Small intestine (tissue), 7 donors: ENCODE data around the gene COQ10A. TPM values are rescaled to one million over a fixed set of nuclear protein-coding genes. Genes with fewer than 3 reads are reported as not detected.

Experiments used
- DNase-seq, 2 donors: peaks; one replicate each; pipeline versions ENCODE4 v3.0.0 to v3.0.0-alpha.2; 2013
- FAIRE-seq: peaks from 2 replicates; lab custom pipeline; 2012; peaks lifted over from hg19 to GRCh38; lab: Jason Lieb, UNC
- H3K27ac ChIP-seq, 3 donors: one replicate each; pipeline ENCODE4 v1.5.1; 2013; ENCODE audit warnings: low read length in 2 of 3, mild to moderate bottlenecking in 2 of 3, control low read depth in 1 of 3, inconsistent platforms in 1 of 3, low read depth in 1 of 3, moderate library complexity in 1 of 3
- H3K27me3 ChIP-seq, 3 donors: one replicate each; pipeline ENCODE4 v1.6.1; 2013; ENCODE audit warnings: low read length in 3 of 3, inconsistent platforms in 1 of 3; ENCODE audit not compliant: control insufficient read depth in 3 of 3, insufficient read depth in 3 of 3
- H3K36me3 ChIP-seq, 3 donors: one replicate each; pipeline ENCODE4 v1.6.1; 2013; ENCODE audit warnings: low read length in 3 of 3, inconsistent platforms in 1 of 3, low read depth in 1 of 3, mild to moderate bottlenecking in 1 of 3, moderate library complexity in 1 of 3; ENCODE audit not compliant: control insufficient read depth in 3 of 3, insufficient read depth in 2 of 3
- H3K4me1 ChIP-seq, 3 donors: one replicate each; pipeline ENCODE4 v1.6.1; 2013; ENCODE audit warnings: low read length in 2 of 3, inconsistent platforms in 1 of 3, low read depth in 1 of 3, mild to moderate bottlenecking in 1 of 3, moderate library complexity in 1 of 3; ENCODE audit not compliant: control insufficient read depth in 3 of 3, insufficient read depth in 2 of 3
- H3K4me3 ChIP-seq, 3 donors: one replicate each; pipeline ENCODE4 v1.5.1; 2013; ENCODE audit warnings: low read length in 3 of 3, control low read depth in 1 of 3, inconsistent platforms in 1 of 3, low read depth in 1 of 3, mild to moderate bottlenecking in 1 of 3, moderate library complexity in 1 of 3
- H3K9me3 ChIP-seq, 2 donors: one replicate each; pipeline ENCODE4 v1.6.1; 2013; ENCODE audit warnings: low read depth in 1 of 2, low read length in 1 of 2; ENCODE audit not compliant: control insufficient read depth in 2 of 2, insufficient read depth in 1 of 2
- WGBS, 3 donors: extraction: QIAGEN DNeasy Blood & Tissue Kit; methylation state at CpG; one replicate each; pipeline ENCODE4 v1.1.7; 2013; 5-methylcytosine and 5-hydroxymethylcytosine counted together
- polyA plus RNA-seq, 4 donors: library from polyadenylated mRNA; stranded (reverse) in 3 of 4; unstranded in 1 of 4; fragments of 200-250 nt in 3 of 4; fragments of 120-200 nt in 1 of 4; gene quantifications; one replicate each; pipeline versions ENCODE4 v1.2.1 to v1.2.3, GENCODE V29; 2013
- donor health status: healthy with polysubstance abuse.
- donor health status: control.
- donor health status: control.
- donor health status: Bipolar disorder and iron deficiency.
- donor health status: healthy.

Gene COQ10A
- polyA plus RNA-seq, 4 donors = 5.4 to 10.5 (median 8.0) TPM

- no peaks in the 10 kb centered on the region for H3K9me3 ChIP-seq
- H3K27me3 ChIP-seq = no peaks in the 10 kb centered on the region
- peaks cover 0 to 21% (median 3%) of the 10 kb centered on the region in 3 donors for H3K36me3 ChIP-seq
- FAIRE-seq (no peak), DNase-seq (peak; percentile 99)
- peak within 1 kb of the TSS; percentile 16 to 97 (median 80) for H3K27ac ChIP-seq
- peak within 1 kb of the TSS; percentile 45 to 74 (median 60) for H3K4me3 ChIP-seq
- 0 to 1% (median 1%) methylated on average over 40 to 41 of the region's 41 CpGs for WGBS, 3 donors
- peaks cover 3 to 43% (median 7%) of the 10 kb centered on the region in 3 donors for H3K4me1 ChIP-seq
Measured at GRCh38 chr12:56224102-56224701, 42.5 kb upstream of the COQ10A start, which contains the start of gene NABP2. NABP2 (plus strand) TSS chr12:56224342; CDS start chr12:56224857, 515 bp downstream.

- Histone ChIP-seq H3K4me3 (peak overlapping the region; percentile 45 to 74 (median 60)), H3K9me3 (no peaks in the 10 kb centered on the region), H3K27ac (peak overlapping the region in 1 of 3 donors; percentile 68), H3K36me3 (peaks cover 0 to 18% (median 3%) of the 10 kb centered on the region in 3 donors), H3K4me1 (peaks cover 3 to 50% (median 7%) of the 10 kb centered on the region in 3 donors), H3K27me3 (no peaks in the 10 kb centered on the region)
- DNase-seq (no peak), FAIRE-seq (no peak)
- 33 to 60% (median 35%) methylated on average over 11 of the region's 11 CpGs for WGBS, 3 donors
Measured at GRCh38 chr12:56224954-56225353, 41.8 kb upstream of the COQ10A start.

DNA sequence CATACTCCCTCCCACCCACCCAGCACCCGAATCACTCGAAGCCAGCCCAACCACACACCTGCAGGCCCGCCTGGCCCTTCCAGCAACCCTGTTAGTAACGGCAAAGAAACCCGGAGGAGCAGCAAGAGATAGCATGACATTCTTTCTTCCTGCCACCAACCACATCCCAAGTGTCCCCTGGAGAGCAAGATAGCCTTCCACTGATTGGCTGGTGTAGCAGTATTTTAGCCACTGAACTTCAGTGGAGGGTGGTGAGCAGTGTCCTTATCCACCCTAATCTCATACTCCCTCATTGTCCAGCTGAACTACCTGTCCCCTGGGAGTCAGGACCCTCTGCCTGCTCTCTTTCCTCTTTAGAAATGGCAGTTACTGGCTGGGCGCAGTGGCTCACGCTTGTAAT is 37.7 kb upstream of the COQ10A start:
- 88 to 90% (median 88%) methylated on average over 7 of the region's 7 CpGs for WGBS, 3 donors
- H3K27me3 ChIP-seq = no peaks in the 10 kb centered on the region
- no peak overlapping the region for H3K4me3 ChIP-seq
- H3K36me3 ChIP-seq = peaks cover 0 to 24% (median 3%) of the 10 kb centered on the region in 3 donors
- FAIRE-seq = no peak
- no peaks in the 10 kb centered on the region for H3K9me3 ChIP-seq
- no peak for DNase-seq
- peaks cover 0 to 31% (median 3%) of the 10 kb centered on the region in 3 donors for H3K4me1 ChIP-seq
- peak overlapping the region in 1 of 3 donors; percentile 91 for H3K27ac ChIP-seq

DNA sequence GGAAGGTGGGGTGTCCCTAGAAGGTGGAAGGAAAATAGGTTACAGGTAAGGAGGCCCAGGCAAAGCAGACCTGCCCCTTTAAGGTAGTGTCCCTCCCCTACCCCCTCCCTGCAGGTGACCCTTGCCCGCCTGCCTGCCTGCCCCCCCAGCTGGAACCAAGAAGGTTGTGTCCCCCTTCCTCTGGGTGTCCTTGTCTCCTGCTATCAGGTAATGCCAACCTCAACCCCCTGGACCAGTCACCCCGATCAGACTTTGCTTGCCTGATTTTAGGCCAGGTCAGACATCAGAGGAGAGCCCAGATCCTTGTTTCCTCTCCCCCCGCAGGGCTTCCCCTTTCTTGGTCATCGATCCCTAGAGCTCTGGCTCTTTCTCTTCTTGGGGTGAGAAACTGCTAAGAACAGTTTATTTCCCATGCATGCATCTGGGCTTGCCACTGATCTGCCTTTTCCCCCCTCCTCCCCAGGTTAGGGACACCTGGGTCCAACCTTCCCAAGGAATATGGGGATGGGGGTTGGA is 36.8 kb upstream of the COQ10A start, which contains the start of gene SLC39A5:
Gene SLC39A5, plus strand, starts transcription at position 136 of the 516 bp plus-strand sequence. CDS start 1,224 bp downstream, outside the sequence.
- FAIRE-seq (no peak), DNase-seq (peak; percentile 73 to 75)
- H3K9me3 ChIP-seq = no peaks in the 10 kb centered on the region
- peak within 1 kb of the TSS; percentile 89 to 91 (median 91) for H3K27ac ChIP-seq
- 18 to 57% (median 19%) methylated on average over 4 of the region's 4 CpGs for WGBS, 3 donors
- H3K4me3 ChIP-seq = peak within 1 kb of the TSS in 2 of 3 donors; percentile 65 to 70
- H3K36me3 ChIP-seq = peaks cover 0 to 30% (median 3%) of the 10 kb centered on the region in 3 donors
- no peaks in the 10 kb centered on the region for H3K27me3 ChIP-seq
- peaks cover 0 to 28% (median under 1%) of the 10 kb centered on the region in 3 donors for H3K4me1 ChIP-seq

DNA sequence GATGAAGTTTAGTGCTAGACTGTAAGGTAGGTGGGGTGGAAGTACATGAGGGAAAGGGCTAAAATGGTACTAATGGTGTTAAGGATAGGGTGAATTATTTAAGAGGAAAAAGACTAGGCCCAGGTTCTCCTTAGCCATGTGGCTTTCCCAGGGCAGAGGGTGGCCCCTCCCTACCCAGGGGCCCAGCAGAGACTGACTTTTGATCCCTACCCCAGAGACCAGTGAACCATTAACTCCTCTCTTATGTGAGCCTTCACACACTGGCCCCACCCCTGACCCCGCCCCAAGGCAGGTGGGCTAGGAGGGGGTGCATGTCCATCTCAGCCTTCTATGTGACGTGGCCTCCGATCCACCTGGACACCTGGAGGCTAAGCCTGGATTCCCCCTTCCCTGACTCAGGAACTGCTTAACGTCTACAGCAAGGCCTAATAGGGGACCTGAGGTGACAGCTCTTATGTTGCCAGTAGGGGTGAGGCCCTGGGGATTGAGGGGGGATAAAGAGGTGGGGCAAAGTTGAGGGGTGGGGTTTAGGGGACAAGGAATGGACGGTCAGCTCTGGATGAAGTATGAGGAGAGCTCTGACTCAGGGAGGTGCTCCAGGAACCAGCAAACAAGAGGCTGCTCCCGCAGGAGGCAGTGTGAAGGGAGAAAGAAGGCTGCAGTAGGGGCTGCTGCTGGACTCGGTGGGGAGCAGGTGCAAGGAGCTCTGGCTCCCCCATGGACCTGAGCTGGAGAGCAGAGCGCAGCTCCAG is 36.1 kb upstream of the COQ10A start:
- peaks cover 0 to 25% (median 0%) of the 10 kb centered on the region in 3 donors for H3K4me1 ChIP-seq
- H3K36me3 ChIP-seq = peaks cover 0 to 32% (median 3%) of the 10 kb centered on the region in 3 donors
- DNase-seq = peak; percentile 96 to 97
- no peaks in the 10 kb centered on the region for H3K9me3 ChIP-seq
- H3K27ac ChIP-seq = peak overlapping the region; percentile 89 to 91 (median 91)
- H3K27me3 ChIP-seq = no peaks in the 10 kb centered on the region
- WGBS, 3 donors = 14 to 54% (median 34%) methylated on average over 8 of the region's 8 CpGs
- peak overlapping the region in 2 of 3 donors; percentile 65 to 70 for H3K4me3 ChIP-seq
- FAIRE-seq = no peak

GRCh38 chr12:56231184-56231582 is 35.6 kb upstream of the COQ10A start:
- Histone ChIP-seq H3K27me3 (no peaks in the 10 kb centered on the region), H3K27ac (peak overlapping the region; percentile 65 to 91 (median 84)), H3K4me1 (peaks cover 0 to 25% (median 0%) of the 10 kb centered on the region in 3 donors), H3K4me3 (peak overlapping the region in 2 of 3 donors; percentile 65 to 70), H3K9me3 (no peaks in the 10 kb centered on the region), H3K36me3 (peaks cover under 1 to 32% (median 3%) of the 10 kb centered on the region in 3 donors)
- 31 to 61% (median 43%) methylated on average over 10 to 11 of the region's 11 CpGs for WGBS, 3 donors
- FAIRE-seq (no peak), DNase-seq (no peak)

DNA sequence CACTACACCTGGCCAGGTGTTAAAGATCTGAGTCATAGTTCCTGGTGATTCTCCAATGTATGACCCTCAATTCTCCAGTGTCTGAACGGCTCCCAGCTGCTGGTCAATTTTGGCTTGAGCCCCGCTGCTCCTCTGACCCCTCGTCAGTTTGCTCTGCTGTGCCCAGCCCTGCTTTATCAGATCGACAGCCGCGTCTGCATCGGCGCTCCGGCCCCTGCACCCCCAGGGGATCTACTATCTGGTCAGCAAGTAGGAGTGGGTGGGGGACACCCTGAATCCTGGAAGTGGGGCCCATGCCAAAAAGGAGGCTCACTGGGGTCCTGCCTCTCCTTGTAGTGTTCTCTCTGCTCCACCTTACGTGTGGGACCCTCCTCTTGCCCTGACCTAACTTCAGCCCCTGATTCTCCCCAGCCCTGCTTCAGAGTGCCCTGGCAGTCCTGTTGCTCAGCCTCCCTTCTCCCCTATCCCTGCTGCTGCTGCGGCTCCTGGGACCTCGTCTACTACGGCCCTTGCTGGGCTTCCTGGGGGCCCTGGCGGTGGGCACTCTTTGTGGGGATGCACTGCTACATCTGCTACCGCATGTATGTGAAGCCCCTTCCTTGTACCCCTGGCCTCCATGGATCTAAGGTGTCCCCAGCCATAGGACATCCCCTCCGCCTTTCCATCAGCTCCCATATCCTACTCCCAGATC is 31.9 kb upstream of the COQ10A start:
- DNase-seq (no peak), FAIRE-seq (no peak)
- Histone ChIP-seq H3K4me3 (no peak overlapping the region), H3K27me3 (no peaks in the 10 kb centered on the region), H3K9me3 (no peaks in the 10 kb centered on the region), H3K4me1 (peaks cover 0 to 11% (median 0%) of the 10 kb centered on the region in 3 donors), H3K27ac (no peak overlapping the region), H3K36me3 (peaks cover 1 to 62% (median 7%) of the 10 kb centered on the region in 3 donors)
- WGBS, 3 donors = 67 to 75% (median 75%) methylated on average over 16 of the region's 16 CpGs
